Kidney (tissue), 14 donors: ENCODE data around the gene PIWIL4. TPM values are rescaled to one million over a fixed set of nuclear protein-coding genes. Genes with fewer than 3 reads are reported as not detected.
A peak's percentile ranks its signal among the peaks of the same experiment; 100 is the strongest.

ENCODE experiments used
- DNase-seq, 5 donors: peaks; one replicate each; pipeline ENCODE4 v3.0.0-alpha.2; 2013 to 2020
- FAIRE-seq: peaks from 2 replicates; lab custom pipeline; 2012; peaks lifted over from hg19 to GRCh38; lab: Jason Lieb, UNC
- H3K27ac ChIP-seq, 2 donors: one replicate each; pipeline ENCODE4 v1.7.0; 2013; ENCODE audit warnings: low read depth in 2 of 2, low read length in 2 of 2, inconsistent platforms in 1 of 2
- H3K27me3 ChIP-seq: one replicate; pipeline ENCODE4 v1.7.1; 2013; ENCODE audit warnings: low read length, inconsistent platforms; ENCODE audit not compliant: control insufficient read depth, insufficient read depth
- H3K36me3 ChIP-seq, 3 donors: one replicate each; pipeline versions ENCODE4 v1.7.0 to v1.7.1; 2013; ENCODE audit warnings: low read length in 3 of 3, control low read depth in 1 of 3, inconsistent platforms in 1 of 3; ENCODE audit not compliant: insufficient read depth in 3 of 3, control insufficient read depth in 2 of 3
- H3K4me1 ChIP-seq, 3 donors: one replicate each; pipeline versions ENCODE4 v1.7.0 to v1.7.1; 2013; ENCODE audit warnings: low read length in 3 of 3, inconsistent platforms in 1 of 3, low read depth in 1 of 3; ENCODE audit not compliant: control insufficient read depth in 2 of 3, insufficient read depth in 2 of 3
- H3K4me3 ChIP-seq, 3 donors: one replicate each; pipeline versions ENCODE4 v1.7.0 to v1.8.1; 2013; ENCODE audit warnings: low read length in 3 of 3, control low read depth in 1 of 3, inconsistent platforms in 1 of 3
- H3K9ac ChIP-seq, 3 donors: one replicate each; pipeline versions ENCODE4 v1.7.0 to v1.7.1; 2013; ENCODE audit warnings: low read length in 3 of 3, control low read depth in 1 of 3, inconsistent platforms in 1 of 3
- H3K9me3 ChIP-seq, 3 donors: one replicate each; pipeline versions ENCODE4 v1.7.0 to v1.7.1; 2013; ENCODE audit warnings: low read length in 3 of 3, control low read depth in 1 of 3, inconsistent platforms in 1 of 3; ENCODE audit not compliant: control insufficient read depth in 2 of 3, insufficient read depth in 1 of 3
- intact Hi-C: fragments of 100-400 bp; cut with DNase I; formaldehyde crosslinking; loops from one replicate; pipeline ENCODE4 v1.11.1; 2022
- polyA plus RNA-seq: library from polyadenylated mRNA; stranded (reverse); fragments of 350-450 nt; fragmentation: Illumina TruSeq; extraction: RNeasy Lipid Tissue Mini Kit (QIAGEN cat#74804); gene quantifications from one replicate; pipeline ENCODE4 v1.2.3, GENCODE V29; 2014; ENCODE audit warnings: low read depth, low replicate concordance; ENCODE audit not compliant: insufficient read depth
- total RNA-seq: library from RNA; stranded (reverse); fragmentation: NEBNext Ultra II Directional; extraction: Animal tissue kit (Norgen Biotek cat#: 25700); gene quantifications from one replicate; pipeline ENCODE4 v1.2.1, GENCODE V29; 2021
- TF ChIP-seq, protein P1 (sequence below): IDR thresholded peaks from 3 replicates; pipeline ENCODE4 v1.5.1; 2012; ENCODE audit warnings: mild to moderate bottlenecking, moderate library complexity, borderline replicate concordance; ENCODE audit not compliant: insufficient read depth; ENCODE audit errors: extremely low read depth
- donor health status: control.
- donor health status: control.
- donor health status: control.
- donor health status: control.
- donor health status: control.
- donor health status: DM: yes; HTN: yes; CAD: no.
- donor health status: Normal renal cell carcinoma (clear cell type).

The PIWIL4 gene
- total and polyA plus RNA-seq, 2 donors from 2014 or later, result 2.6 to 6.0 TPM

DNA sequence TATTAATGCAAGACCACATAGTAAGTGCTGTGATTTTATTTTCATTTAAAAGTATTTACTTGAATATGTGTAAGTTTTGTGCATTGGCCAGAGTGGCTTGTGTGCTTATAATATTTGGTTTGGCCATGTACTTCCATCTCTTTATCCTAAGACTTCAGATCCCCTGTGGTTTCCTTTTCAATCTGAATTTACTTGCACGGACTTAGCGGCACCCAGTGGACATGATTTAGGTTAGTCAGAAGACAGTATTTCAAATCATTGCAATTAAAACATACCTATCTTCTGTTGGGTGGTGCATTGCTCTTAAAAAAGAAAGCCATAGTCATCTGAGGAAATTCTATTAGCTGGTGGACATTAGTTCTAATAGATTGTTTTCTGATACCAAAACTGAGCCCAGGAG lies 30.7 kb downstream of the PIWIL4 start:
- Histone ChIP-seq H3K4me3 (no peak overlapping the region), H3K27me3 (no peaks in the 10 kb centered on the region), H3K9me3 (no peaks in the 10 kb centered on the region), H3K4me1 (peaks cover 0 to 5% (median 0%) of the 10 kb centered on the region in 3 donors), H3K27ac (no peak overlapping the region), H3K36me3 (no peaks in the 10 kb centered on the region), H3K9ac (no peak overlapping the region)
- intact Hi-C loops, result no loop called here
- peak in 2 of 5 donors; percentile 13 to 55 for DNase-seq
- TF ChIP-seq, protein P1, sequence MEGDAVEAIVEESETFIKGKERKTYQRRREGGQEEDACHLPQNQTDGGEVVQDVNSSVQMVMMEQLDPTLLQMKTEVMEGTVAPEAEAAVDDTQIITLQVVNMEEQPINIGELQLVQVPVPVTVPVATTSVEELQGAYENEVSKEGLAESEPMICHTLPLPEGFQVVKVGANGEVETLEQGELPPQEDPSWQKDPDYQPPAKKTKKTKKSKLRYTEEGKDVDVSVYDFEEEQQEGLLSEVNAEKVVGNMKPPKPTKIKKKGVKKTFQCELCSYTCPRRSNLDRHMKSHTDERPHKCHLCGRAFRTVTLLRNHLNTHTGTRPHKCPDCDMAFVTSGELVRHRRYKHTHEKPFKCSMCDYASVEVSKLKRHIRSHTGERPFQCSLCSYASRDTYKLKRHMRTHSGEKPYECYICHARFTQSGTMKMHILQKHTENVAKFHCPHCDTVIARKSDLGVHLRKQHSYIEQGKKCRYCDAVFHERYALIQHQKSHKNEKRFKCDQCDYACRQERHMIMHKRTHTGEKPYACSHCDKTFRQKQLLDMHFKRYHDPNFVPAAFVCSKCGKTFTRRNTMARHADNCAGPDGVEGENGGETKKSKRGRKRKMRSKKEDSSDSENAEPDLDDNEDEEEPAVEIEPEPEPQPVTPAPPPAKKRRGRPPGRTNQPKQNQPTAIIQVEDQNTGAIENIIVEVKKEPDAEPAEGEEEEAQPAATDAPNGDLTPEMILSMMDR, result peak; percentile 38
- no peak for FAIRE-seq

DNA sequence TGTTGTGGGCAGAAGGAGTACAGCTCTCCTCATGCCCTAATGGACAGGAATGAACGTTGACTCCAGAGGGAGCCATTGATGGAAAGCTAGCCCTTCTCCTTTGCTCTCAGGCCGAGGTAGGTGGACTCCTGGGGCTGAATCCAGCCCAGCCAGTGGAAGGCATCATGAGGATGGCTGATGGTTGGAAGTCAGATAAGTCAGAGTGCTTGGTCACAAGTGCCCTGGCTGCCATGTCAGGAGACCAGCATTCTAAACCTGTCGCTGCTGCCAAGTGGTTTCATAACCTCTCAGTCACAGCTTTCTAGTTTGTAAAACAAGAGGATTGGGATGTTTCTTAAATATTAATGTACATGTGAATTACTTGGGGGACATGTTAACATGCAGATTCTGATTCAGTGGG lies 32.3 kb downstream of the PIWIL4 start:
- no peak overlapping the region for H3K27ac ChIP-seq
- FAIRE-seq (no peak), DNase-seq (no peak)
- H3K27me3 ChIP-seq, result no peaks in the 10 kb centered on the region
- H3K9ac ChIP-seq, result no peak overlapping the region
- H3K4me3 ChIP-seq, result no peak overlapping the region
- no peaks in the 10 kb centered on the region for H3K36me3 ChIP-seq
- H3K9me3 ChIP-seq, result no peaks in the 10 kb centered on the region
- TF ChIP-seq, protein P1, result no peak
- intact Hi-C loops, result no loop called here
- peaks cover 0 to 11% (median 0%) of the 10 kb centered on the region in 3 donors for H3K4me1 ChIP-seq

DNA sequence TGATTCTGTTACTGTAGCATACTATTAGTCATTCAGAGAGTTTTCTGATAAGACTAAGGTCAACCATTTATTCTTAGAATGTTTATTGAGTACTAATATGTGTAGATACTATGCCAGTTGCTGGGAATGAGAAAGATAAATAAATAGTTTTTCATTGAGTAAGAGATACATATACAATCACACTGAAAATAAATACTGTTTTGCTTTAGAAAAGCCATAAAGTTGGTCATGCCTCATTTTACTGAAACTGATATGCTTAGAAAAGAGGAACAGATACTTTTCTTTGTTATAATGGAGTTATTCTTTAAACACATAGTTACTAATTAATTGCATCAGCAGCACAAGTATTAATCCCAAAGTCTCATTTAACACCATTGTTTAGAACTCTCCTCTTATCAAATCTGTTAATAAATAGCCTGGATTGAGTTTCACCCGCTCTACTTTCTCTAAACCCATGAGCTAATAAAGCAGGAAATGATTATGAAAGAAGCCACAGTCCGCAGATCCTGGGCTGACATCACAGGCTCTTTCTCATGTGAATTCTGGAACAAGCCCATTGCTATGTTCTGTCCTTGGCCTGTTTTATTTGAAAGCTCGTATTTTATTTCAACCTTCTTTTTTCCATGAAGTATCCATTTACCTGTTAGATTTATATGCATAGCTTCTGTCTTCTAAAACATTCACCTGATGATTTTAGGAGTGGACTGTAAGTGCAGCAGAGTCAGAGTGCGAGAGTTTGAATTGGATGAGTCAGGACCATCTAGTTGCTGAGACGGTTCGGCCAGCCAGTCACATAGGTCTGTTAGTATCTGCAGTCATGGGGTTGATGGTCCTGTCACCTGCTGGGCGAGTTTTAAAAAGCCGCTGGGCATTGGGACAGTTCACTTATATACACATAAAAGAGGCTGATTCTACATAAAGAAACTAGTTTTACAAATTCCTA lies 35.5 kb downstream of the PIWIL4 start:
- Histone ChIP-seq H3K36me3 (no peaks in the 10 kb centered on the region), H3K9me3 (no peaks in the 10 kb centered on the region), H3K27me3 (no peaks in the 10 kb centered on the region), H3K4me1 (peaks cover 0 to 11% (median 0%) of the 10 kb centered on the region in 3 donors), H3K9ac (peak overlapping the region in 1 of 3 donors; percentile 8), H3K4me3 (peak overlapping the region in 2 of 3 donors; percentile 10 to 22), H3K27ac (peak overlapping the region; percentile 36 to 77)
- peak in 3 of 5 donors; percentile 71 to 90 (median 81) for DNase-seq
- intact Hi-C loops, result no loop called here
- FAIRE-seq, result peak; percentile 85
- TF ChIP-seq, protein P1, result peak; percentile 46
